Urinary bladder (tissue), 4 donors: Measurements from ENCODE around the gene INPP4B. TPM values are rescaled to one million over a fixed set of nuclear protein-coding genes. Genes with fewer than 3 reads are reported as not detected.

ENCODE experiments used
- DNase-seq: peaks from one replicate; pipeline ENCODE4 v3.0.0-alpha.2; 2015; ENCODE audit errors: extremely low spot score
- H3K27ac ChIP-seq: one replicate; pipeline ENCODE4 v1.5.1; 2013; ENCODE audit warnings: low read depth, mild to moderate bottlenecking, moderate library complexity
- H3K36me3 ChIP-seq: one replicate; pipeline ENCODE4 v1.6.1; 2013; ENCODE audit warnings: mild to moderate bottlenecking, moderate library complexity; ENCODE audit not compliant: insufficient read depth
- H3K4me1 ChIP-seq: one replicate; pipeline ENCODE4 v1.6.1; 2013; ENCODE audit warnings: mild to moderate bottlenecking, moderate library complexity; ENCODE audit not compliant: insufficient read depth
- H3K4me3 ChIP-seq: one replicate; pipeline ENCODE4 v1.5.1; 2013; ENCODE audit warnings: low read depth, low read length
- WGBS: extraction: QIAGEN DNeasy Blood & Tissue Kit; methylation state at CpG from one replicate; pipeline ENCODE4 v1.1.7; 2013; 5-methylcytosine and 5-hydroxymethylcytosine counted together
- polyA plus RNA-seq: library from polyadenylated mRNA; stranded (reverse); fragments of 200-250 nt; gene quantifications from one replicate; pipeline ENCODE4 v1.2.3, GENCODE V29; 2013
- total RNA-seq: library from RNA; depleted of rRNA; stranded (reverse); fragments of >200 nt; gene quantifications from one replicate; pipeline ENCODE4 v1.2.3, GENCODE V29; 2014
- donor health status: healthy with polysubstance abuse.
- donor health status: healthy.

INPP4B gene
- total and polyA plus RNA-seq, 2 donors: 4.7 to 53.9 TPM

- 70% methylated on average over 3 of the region's 3 CpGs for WGBS
These were observed 399.1 kb downstream of the INPP4B start for GRCh38 chr4:142447009-142447408.

GRCh38 chr4:142443469-142443868, 402.6 kb downstream of the INPP4B start:
- no peak overlapping the region for H3K27ac ChIP-seq
- no peaks in the 10 kb centered on the region for H3K4me1 ChIP-seq
- H3K4me3 ChIP-seq: no peak overlapping the region
- DNase-seq: no peak
- no peaks in the 10 kb centered on the region for H3K36me3 ChIP-seq
- 99% methylated on average over 5 of the region's 5 CpGs for WGBS

More at GRCh38 chr4:142447009-142447408, 399.1 kb downstream of the INPP4B start:
- Histone ChIP-seq H3K36me3 (no peaks in the 10 kb centered on the region), H3K27ac (no peak overlapping the region), H3K4me3 (no peak overlapping the region), H3K4me1 (no peaks in the 10 kb centered on the region)
- DNase-seq: no peak

- no peak overlapping the region for H3K27ac ChIP-seq
- no peak for DNase-seq
- H3K4me3 ChIP-seq: no peak overlapping the region
- H3K36me3 ChIP-seq: no peaks in the 10 kb centered on the region
- H3K4me1 ChIP-seq: no peaks in the 10 kb centered on the region
- 84% methylated on average over 2 of the region's 2 CpGs for WGBS
These were observed 406.0 kb downstream of the INPP4B start for GRCh38 chr4:142440093-142440492.

- Histone ChIP-seq H3K4me1 (no peaks in the 10 kb centered on the region), H3K36me3 (no peaks in the 10 kb centered on the region), H3K27ac (no peak overlapping the region), H3K4me3 (no peak overlapping the region)
- no peak for DNase-seq
- 84% methylated on average over 8 of the region's 8 CpGs for WGBS
These were observed 410.4 kb downstream of the INPP4B start for GRCh38 chr4:142435599-142436235.

- no peak for DNase-seq
- Histone ChIP-seq H3K4me1 (no peaks in the 10 kb centered on the region), H3K36me3 (no peaks in the 10 kb centered on the region), H3K27ac (no peak overlapping the region), H3K4me3 (no peak overlapping the region)
- 88% methylated on average over 2 of the region's 2 CpGs for WGBS
These were observed 411.4 kb downstream of the INPP4B start for GRCh38 chr4:142434519-142435224.

GRCh38 chr4:142428715-142429114, 417.4 kb downstream of the INPP4B start:
- no peak for DNase-seq
- Histone ChIP-seq H3K4me1 (no peaks in the 10 kb centered on the region), H3K27ac (no peak overlapping the region), H3K36me3 (no peaks in the 10 kb centered on the region), H3K4me3 (no peak overlapping the region)
- 65% methylated on average over 2 of the region's 2 CpGs for WGBS

- Histone ChIP-seq H3K36me3 (no peaks in the 10 kb centered on the region), H3K4me1 (no peaks in the 10 kb centered on the region), H3K4me3 (no peak overlapping the region), H3K27ac (no peak overlapping the region)
- DNase-seq: no peak
- WGBS: 91% methylated on average over 1 of the region's 1 CpG
These were observed 418.6 kb downstream of the INPP4B start for GRCh38 chr4:142427456-142427855.

- Histone ChIP-seq H3K27ac (no peak overlapping the region), H3K4me1 (no peaks in the 10 kb centered on the region), H3K36me3 (no peaks in the 10 kb centered on the region), H3K4me3 (no peak overlapping the region)
- DNase-seq: no peak
- 78% methylated on average over 2 of the region's 2 CpGs for WGBS
These were observed 422.2 kb downstream of the INPP4B start for GRCh38 chr4:142423861-142424260.

- DNase-seq: no peak
- Histone ChIP-seq H3K36me3 (no peaks in the 10 kb centered on the region), H3K27ac (no peak overlapping the region), H3K4me1 (no peaks in the 10 kb centered on the region), H3K4me3 (no peak overlapping the region)
- WGBS: 96% methylated on average over 3 of the region's 3 CpGs
These were observed 425.6 kb downstream of the INPP4B start for GRCh38 chr4:142420311-142421095.

GRCh38 chr4:142419712-142420111, 426.4 kb downstream of the INPP4B start:
- no peak overlapping the region for H3K4me3 ChIP-seq
- no peak for DNase-seq

GRCh38 chr4:142418697-142419096, 427.4 kb downstream of the INPP4B start:
- no peak for DNase-seq
- Histone ChIP-seq H3K36me3 (no peaks in the 10 kb centered on the region), H3K4me3 (no peak overlapping the region), H3K4me1 (no peaks in the 10 kb centered on the region), H3K27ac (no peak overlapping the region)
- WGBS: 98% methylated on average over 2 of the region's 2 CpGs

More at GRCh38 chr4:142419712-142420111, 426.4 kb downstream of the INPP4B start:
- H3K27ac ChIP-seq: no peak overlapping the region
- no peaks in the 10 kb centered on the region for H3K36me3 ChIP-seq
- 81% methylated on average over 1 of the region's 1 CpG for WGBS
- H3K4me1 ChIP-seq: no peaks in the 10 kb centered on the region

GRCh38 chr4:142416711-142417275, 429.3 kb downstream of the INPP4B start:
- DNase-seq: no peak
- 47% methylated on average over 5 of the region's 5 CpGs for WGBS
- H3K4me3 ChIP-seq: no peak overlapping the region

GRCh38 chr4:142416121-142416520, 430.0 kb downstream of the INPP4B start:
- Histone ChIP-seq H3K4me3 (no peak overlapping the region), H3K27ac (no peak overlapping the region), H3K36me3 (no peaks in the 10 kb centered on the region), H3K4me1 (no peaks in the 10 kb centered on the region)
- no peak for DNase-seq
- WGBS: 73% methylated on average over 1 of the region's 1 CpG

More at GRCh38 chr4:142416711-142417275, 429.3 kb downstream of the INPP4B start:
- Histone ChIP-seq H3K36me3 (no peaks in the 10 kb centered on the region), H3K27ac (no peak overlapping the region), H3K4me1 (no peaks in the 10 kb centered on the region)
